ENCODE results near the gene RABGAP1L.
"Not testable (repeated sequence)": the region's sequence is repeated elsewhere in the genome, so short reads cannot be mapped to it uniquely, and the experiment has no call there.

The RABGAP1L gene

GRCh38 chr1:174142836-174143235 lies 16.5 kb upstream of the RABGAP1L start:
- H2AFZ ChIP-seq = no peak overlapping the region
- H3K27me3 ChIP-seq (ENCODE audit: control insufficient read depth, insufficient read depth, low read length) = no peaks in the 10 kb centered on the region
- no peaks in the 10 kb centered on the region for H3K4me1 ChIP-seq
- H3K9me3 ChIP-seq (ENCODE audit: control insufficient read depth, low read length) = no peaks in the 10 kb centered on the region
- H3K36me3 ChIP-seq (ENCODE audit: control insufficient read depth, insufficient read depth, low read length) = no peaks in the 10 kb centered on the region
- no peak overlapping the region for H3K9ac ChIP-seq
- no peak overlapping the region for H3K4me3 ChIP-seq (ENCODE audit: low read depth, low read length)
- no peak overlapping the region for H3K27ac ChIP-seq
- no peak for TF ChIP-seq CTCF (IDR thresholded peaks at IDR 0.05)
- no peak overlapping the region for H3K4me2 ChIP-seq (ENCODE audit: low read length)
- H3K79me2 ChIP-seq = no peaks in the 10 kb centered on the region

GRCh38 chr1:174143727-174144396 lies 15.5 kb upstream of the RABGAP1L start:
- not testable (repeated sequence) for H3K4me2 ChIP-seq (ENCODE audit: low read length)

GRCh38 chr1:174144397-174144783 lies 14.9 kb upstream of the RABGAP1L start:
- H3K4me2 ChIP-seq (ENCODE audit: low read length); H3K79me2 ChIP-seq: not testable (repeated sequence)

More at GRCh38 chr1:174143727-174144396, 15.5 kb upstream of the RABGAP1L start:
- not testable (repeated sequence) for H3K9me3 ChIP-seq (ENCODE audit: control insufficient read depth, low read length); H3K27ac ChIP-seq; H3K79me2 ChIP-seq; H2AFZ ChIP-seq; H3K4me1 ChIP-seq; H3K36me3 ChIP-seq (ENCODE audit: control insufficient read depth, insufficient read depth, low read length); H3K27me3 ChIP-seq (ENCODE audit: control insufficient read depth, insufficient read depth, low read length); H3K9ac ChIP-seq; H3K4me3 ChIP-seq (ENCODE audit: low read depth, low read length)

GRCh38 chr1:174149216-174149615 lies 10.1 kb upstream of the RABGAP1L start:
- TF ChIP-seq CTCF (IDR thresholded peaks at IDR 0.05) = no peak
- H3K9me3 ChIP-seq (ENCODE audit: control insufficient read depth, low read length) = no peaks in the 10 kb centered on the region
- no peak overlapping the region for H3K27ac ChIP-seq
- H3K9ac ChIP-seq = no peak overlapping the region
- H3K4me3 ChIP-seq (ENCODE audit: low read depth, low read length) = no peak overlapping the region
- H3K36me3 ChIP-seq (ENCODE audit: control insufficient read depth, insufficient read depth, low read length) = no peaks in the 10 kb centered on the region
- no peaks in the 10 kb centered on the region for H3K4me1 ChIP-seq
- no peak overlapping the region for H3K4me2 ChIP-seq (ENCODE audit: low read length)
- H3K79me2 ChIP-seq = no peaks in the 10 kb centered on the region
- no peak overlapping the region for H2AFZ ChIP-seq
- no peaks in the 10 kb centered on the region for H3K27me3 ChIP-seq (ENCODE audit: control insufficient read depth, insufficient read depth, low read length)

More at GRCh38 chr1:174144397-174144783, 14.9 kb upstream of the RABGAP1L start:
- H3K36me3 ChIP-seq (ENCODE audit: control insufficient read depth, insufficient read depth, low read length); H3K4me3 ChIP-seq (ENCODE audit: low read depth, low read length); H3K27ac ChIP-seq; H3K27me3 ChIP-seq (ENCODE audit: control insufficient read depth, insufficient read depth, low read length); H3K4me1 ChIP-seq; H2AFZ ChIP-seq; H3K9ac ChIP-seq; H3K9me3 ChIP-seq (ENCODE audit: control insufficient read depth, low read length): not testable (repeated sequence)

- Histone ChIP-seq H3K9me3 (ENCODE audit: control insufficient read depth, low read length) (no peaks in the 10 kb centered on the region), H3K27me3 (ENCODE audit: control insufficient read depth, insufficient read depth, low read length) (no peaks in the 10 kb centered on the region), H3K4me2 (ENCODE audit: low read length) (no peak overlapping the region), H3K36me3 (ENCODE audit: control insufficient read depth, insufficient read depth, low read length) (no peaks in the 10 kb centered on the region), H3K27ac (no peak overlapping the region), H3K4me3 (ENCODE audit: low read depth, low read length) (no peak overlapping the region), H3K9ac (no peak overlapping the region), H3K4me1 (no peaks in the 10 kb centered on the region), H2AFZ (no peak overlapping the region), H3K79me2 (no peaks in the 10 kb centered on the region)
- no peak for TF ChIP-seq CTCF (IDR thresholded peaks at IDR 0.05)
These were observed 8.8 kb upstream of the RABGAP1L start for GRCh38 chr1:174150499-174150898.

- Histone ChIP-seq H3K79me2 (no peaks in the 10 kb centered on the region), H3K27me3 (ENCODE audit: control insufficient read depth, insufficient read depth, low read length) (no peaks in the 10 kb centered on the region), H3K4me3 (ENCODE audit: low read depth, low read length) (no peak overlapping the region), H3K4me1 (no peaks in the 10 kb centered on the region), H2AFZ (no peak overlapping the region), H3K27ac (no peak overlapping the region), H3K36me3 (ENCODE audit: control insufficient read depth, insufficient read depth, low read length) (no peaks in the 10 kb centered on the region), H3K9ac (no peak overlapping the region), H3K9me3 (ENCODE audit: control insufficient read depth, low read length) (no peaks in the 10 kb centered on the region), H3K4me2 (ENCODE audit: low read length) (no peak overlapping the region)
- TF ChIP-seq CTCF (IDR thresholded peaks at IDR 0.05) = no peak
These were observed 6.9 kb upstream of the RABGAP1L start for GRCh38 chr1:174152427-174152826.
